ACHN (cell line): Measurements from ENCODE around the gene SMPD4.
"Not testable (repeated sequence)": the region's sequence is repeated elsewhere in the genome, so short reads cannot be mapped to it uniquely, and the experiment has no call there.

Experiments used
- DNase-seq: peaks from one replicate; pipeline ENCODE4 v3.0.0-alpha.2; 2015
- in situ Hi-C: cut with HindIII; loops from 2 replicates; pipeline ENCODE4 v1.10.0; 2017; ENCODE audit warnings: low sequenced_read_pairs, low pct_ligation_motif_present, low pct_unique_long_range_greater_than_20kb

SMPD4 gene

DNA sequence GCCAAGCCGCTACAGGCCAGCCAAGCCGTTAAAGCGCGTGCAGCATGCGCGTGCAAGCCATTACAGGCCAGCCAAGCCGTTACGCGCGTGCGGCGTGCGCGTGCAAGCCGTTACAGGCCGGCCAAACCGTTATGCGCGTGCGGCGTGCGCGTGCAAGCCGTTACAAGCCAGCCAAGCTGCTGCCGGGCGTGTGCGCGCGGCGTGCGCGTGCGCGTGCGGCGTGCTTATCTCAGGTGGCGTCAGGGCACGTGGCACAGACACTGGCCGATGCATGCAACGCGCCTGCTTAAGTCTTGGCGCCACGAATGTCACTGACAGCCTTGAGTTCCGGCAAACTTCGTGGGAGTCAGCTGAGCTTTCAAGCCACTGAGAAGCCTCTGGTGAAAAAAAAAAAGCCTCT lies 60.5 kb downstream of the SMPD4 start:
- in situ Hi-C loops, DNase-seq: not testable (repeated sequence)

DNA sequence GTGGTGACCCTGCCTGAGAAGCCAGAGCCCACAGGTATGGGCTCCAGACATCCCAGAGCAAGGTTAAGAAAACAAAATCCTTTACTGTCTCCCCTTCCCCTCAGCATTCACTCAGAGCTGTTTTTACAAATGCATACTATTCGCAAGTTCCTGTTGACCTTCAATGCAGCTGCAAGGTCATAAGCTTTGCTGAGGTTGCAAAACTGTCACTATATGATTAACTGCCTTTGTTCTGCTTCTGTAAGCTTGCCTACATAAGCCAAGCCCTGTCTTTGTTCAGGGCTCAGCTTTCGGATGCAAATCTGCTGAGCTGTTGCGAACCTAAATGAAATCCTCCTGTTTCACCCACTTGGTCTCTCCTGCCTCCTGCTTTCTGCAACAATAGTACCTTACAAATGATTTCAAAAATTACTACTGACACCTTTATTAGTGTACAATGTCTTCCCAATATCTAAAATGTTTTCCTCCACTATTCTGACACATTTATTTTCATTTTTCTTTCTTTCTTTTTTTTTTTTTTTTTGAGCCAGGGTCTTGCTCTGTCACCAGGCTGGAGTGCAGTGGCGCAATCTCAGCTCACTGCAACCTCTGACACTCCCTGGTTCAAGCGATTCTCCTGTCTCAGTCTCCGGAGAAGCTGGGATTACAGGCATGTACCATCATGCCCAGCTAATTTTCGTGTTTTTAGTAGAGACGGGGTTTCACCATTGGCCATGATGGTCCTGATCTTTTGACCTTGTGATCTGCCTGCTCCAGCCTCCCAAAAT lies 78.6 kb downstream of the SMPD4 start:
- DNase-seq: not testable (repeated sequence)

More for the DNA sequence above, 78.6 kb downstream of the SMPD4 start:
- in situ Hi-C loops: not testable (repeated sequence)
